ENCODE data around the gene TBC1D1.

The TBC1D1 gene

DNA sequence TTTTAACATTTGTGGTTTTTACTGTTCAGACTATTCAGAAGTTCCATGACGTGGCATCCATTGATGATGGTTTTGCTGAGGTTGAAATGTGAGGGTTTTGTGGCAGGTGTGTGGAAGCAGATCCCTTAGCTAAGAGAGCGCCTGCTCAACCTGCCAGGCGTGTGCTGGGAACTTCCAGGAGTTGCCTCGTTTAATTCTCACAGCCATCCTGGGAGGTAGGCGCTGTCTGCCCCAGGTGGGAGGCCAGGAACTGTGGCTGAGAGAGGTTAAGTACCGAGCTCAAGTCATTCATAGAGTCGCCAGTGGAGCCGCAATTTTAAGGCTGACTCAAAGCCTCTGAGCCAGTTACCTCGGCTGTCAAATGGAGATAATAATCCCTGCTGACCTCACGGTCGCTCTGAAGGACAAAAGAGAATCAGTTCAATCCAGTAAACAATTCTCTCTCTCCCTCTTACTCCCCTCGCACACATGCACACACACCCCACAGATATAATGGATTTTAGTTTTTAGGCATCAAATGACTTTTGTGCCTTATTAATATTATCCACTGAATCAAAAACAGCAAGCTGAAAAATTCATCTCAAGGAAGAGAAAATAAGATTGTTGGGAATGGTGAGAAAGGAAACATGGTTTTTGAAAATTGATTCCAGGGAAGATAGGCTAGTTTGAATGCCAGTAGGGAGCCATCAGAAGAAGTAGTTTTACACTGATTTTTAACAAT, 240.6 kb downstream of the TBC1D1 start:
- peak; percentile 57 for DNase-seq (ENCODE audit: low read depth)

DNA sequence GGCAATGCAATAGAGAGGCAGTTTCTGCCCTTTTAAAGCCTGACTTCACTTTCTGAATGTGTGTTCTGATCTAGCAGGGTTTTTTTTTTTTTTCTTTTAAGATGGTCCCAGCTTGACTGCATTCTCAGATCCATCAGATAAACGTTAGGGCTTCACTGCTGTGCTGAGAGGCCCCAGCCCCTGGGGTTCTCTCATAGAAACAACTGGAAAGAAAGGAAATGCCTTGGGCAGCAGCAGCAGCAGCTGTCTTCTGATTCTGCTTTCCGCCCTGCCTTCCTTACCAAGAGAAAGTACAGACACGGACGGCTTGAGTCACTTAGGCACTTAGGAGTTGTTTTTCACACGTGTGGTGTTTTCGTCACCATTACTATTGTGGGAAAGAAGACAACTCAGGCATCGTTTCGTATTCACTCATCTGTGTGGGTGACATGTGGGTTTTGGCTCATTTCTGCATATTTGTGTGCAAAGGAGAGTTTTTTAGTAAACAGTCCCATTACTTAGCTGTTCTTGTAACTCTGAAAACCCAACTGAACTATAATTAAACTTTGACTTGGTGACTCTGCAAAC, 241.3 kb downstream of the TBC1D1 start:
- DNase-seq (ENCODE audit: low read depth), result peak; percentile 52

DNA sequence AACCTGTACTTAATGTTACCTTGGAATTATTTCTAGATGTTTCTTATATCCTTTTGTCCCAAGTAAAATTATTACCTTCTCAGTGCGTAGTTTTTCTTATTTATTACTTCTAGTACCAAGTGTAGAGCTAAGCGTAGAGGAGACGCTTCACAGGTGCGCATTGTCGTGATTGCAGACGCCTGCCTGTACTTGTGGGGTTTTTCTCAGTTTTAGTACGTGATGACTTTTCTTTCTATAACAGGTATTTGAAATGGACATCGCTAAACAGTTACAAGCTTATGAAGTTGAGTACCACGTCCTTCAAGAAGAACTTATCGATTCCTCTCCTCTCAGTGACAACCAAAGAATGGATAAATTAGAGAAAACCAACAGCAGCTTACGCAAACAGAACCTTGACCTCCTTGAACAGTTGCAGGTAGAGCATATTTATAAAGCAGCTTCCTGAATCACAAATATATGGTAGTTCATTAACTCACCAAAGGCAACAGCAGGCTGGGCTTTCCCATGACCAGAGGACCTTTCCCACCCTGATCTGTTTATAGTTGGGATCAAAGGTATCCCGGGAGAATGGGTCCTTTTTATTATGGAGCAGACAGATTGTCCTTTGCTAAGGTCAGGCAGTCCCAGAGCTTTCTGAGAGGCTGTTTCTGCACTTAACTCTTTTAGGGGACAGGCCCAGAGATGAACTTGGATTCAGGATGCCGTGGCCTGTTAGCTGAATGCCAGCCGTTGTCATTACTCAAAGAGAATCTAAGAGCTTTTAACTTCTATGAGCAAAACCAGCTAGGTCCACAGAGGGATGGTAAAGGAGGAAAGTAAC, 242.2 kb downstream of the TBC1D1 start:
- no peak for DNase-seq (ENCODE audit: low read depth)

DNA sequence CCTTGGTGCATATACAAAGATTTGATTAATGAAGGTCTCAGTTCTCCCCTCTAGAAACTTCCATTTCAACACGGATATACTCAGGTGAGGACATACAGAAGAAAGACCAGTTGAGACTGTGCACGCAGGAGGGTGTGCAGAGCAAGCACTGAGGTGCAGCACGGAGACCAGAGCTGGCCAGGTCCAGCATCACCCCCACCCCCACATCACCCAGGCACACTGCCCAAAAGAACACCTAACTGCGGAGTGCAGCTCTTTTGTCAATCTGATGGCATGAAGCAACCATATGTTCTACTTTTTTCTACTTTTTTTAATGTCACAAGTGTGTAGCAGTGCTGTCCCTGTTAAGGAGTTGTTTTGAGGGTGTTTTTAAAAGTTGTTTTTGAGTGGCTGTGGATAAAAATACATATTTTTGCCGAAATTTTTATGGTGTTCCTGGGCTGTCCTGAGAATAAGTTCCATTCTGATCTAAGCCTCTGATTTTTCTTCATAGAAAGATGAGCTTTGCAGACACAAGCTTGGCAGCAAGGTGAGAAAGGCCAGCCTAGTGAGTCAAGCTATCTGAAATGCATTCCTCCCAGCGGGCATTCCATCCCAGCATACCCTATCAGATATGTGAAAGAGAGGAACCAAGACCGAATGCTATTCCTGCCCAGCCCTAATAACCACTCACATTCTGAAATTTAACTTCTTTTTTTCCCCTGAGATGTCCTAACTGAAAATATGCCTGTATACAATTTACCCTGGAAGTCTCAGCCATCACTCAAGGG, 243.0 kb downstream of the TBC1D1 start:
- no peak for DNase-seq (ENCODE audit: low read depth)

GRCh38 chr4:38135201-38135600, 244.3 kb downstream of the TBC1D1 start:
- no peak for DNase-seq (ENCODE audit: low read depth)

- DNase-seq (ENCODE audit: low read depth), result no peak
Measured at GRCh38 chr4:38136604-38137003, 245.7 kb downstream of the TBC1D1 start.

GRCh38 chr4:38137080-38137479, 246.2 kb downstream of the TBC1D1 start:
- DNase-seq (ENCODE audit: low read depth), result no peak

DNA sequence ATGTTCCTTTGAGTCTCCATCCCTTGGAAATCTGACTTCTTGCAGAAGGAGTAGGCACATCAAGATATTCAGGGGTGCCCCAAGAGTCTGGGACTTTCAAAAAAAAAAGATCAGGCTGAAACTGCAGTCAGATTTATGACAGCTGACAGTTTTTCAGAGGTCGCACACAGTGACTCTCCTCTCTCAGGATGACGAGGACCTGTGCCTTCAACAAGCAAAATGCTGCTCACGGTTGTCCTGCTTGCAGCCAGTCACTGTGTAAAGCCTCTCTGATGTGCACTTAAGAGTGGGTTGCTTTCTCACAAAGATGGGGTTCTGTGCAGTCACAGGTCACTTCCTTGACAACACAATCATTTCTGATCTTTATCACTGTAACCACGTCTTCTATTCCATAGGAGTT, 247.5 kb downstream of the TBC1D1 start:
- no peak for DNase-seq (ENCODE audit: low read depth)

- no peak for DNase-seq (ENCODE audit: low read depth)
Measured at GRCh38 chr4:38139187-38139586, 248.3 kb downstream of the TBC1D1 start.

GRCh38 chr4:38140643-38141203, 249.8 kb downstream of the TBC1D1 start:
- DNase-seq (ENCODE audit: low read depth), result no peak

GRCh38 chr4:38141808-38142500, 251.1 kb downstream of the TBC1D1 start:
- DNase-seq (ENCODE audit: low read depth), result no peak

DNA sequence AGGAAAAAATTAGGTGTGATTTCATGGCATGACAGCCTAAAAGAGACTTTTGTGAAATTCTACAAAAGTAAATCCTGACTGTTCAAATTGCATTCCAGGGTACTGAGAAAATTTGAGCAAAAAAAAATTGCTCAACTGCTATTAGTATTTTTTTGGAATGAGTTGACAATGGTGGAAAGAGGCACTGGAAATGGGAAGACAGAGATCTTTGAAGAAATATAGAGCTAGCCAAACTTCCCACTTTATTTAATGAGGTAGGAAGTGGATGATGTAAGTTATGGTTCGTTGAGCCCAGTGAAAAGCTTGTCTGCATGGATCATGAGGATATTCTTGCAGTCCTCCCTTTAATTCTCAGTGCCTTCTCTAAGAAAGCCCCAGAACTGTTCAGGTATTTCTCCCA, 253.1 kb downstream of the TBC1D1 start:
- no peak for DNase-seq (ENCODE audit: low read depth)

DNA sequence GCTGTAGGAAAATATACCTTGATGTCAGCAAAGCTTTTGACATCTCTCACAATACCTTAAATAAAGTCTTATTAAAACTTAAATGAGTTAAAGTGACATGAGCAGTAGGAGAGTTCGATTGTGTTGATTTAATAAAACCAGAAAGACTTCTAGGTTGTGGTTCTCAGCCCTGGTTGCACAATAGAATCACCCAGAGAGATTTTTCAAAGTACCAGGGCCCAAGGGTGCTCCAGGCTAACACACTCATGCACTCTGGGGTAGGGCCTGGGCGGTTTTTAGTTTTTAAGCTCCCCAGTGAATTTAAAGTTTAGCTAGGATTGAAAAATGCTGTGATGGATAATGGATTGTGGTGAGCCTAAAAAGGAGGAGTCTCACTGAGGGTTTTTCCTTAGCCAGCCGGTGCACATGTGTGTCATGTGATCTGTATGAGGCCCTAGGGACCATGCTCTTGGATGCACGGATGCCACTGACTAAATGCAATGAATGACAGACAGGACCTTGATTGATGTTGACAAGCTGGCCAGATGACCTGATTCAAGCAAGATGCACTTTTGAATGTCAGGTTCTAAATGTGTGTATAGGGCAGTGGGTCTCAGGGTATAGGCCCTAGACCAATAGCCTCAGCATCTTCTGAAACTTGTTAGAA, 254.3 kb downstream of the TBC1D1 start:
- DNase-seq (ENCODE audit: low read depth), result no peak

DNA sequence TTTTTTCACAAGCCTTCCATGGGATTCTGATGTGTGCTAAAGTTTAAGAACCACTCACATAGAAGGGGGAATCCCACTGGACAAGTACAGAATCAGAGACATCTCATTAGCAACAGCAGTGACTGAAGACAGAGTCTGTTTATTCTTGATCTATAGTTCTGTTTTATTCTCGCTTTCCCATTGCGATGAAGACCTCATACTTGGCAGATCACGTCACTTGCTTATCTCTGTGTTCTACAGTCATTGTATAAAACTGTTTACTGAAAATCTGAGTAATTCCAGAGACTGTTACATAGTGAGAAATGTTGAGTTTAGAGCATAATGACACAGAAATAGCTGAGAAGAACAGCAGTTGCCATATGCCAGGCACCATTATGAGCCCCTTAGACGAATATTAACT, 254.9 kb downstream of the TBC1D1 start:
- no peak for DNase-seq (ENCODE audit: low read depth)

DNA sequence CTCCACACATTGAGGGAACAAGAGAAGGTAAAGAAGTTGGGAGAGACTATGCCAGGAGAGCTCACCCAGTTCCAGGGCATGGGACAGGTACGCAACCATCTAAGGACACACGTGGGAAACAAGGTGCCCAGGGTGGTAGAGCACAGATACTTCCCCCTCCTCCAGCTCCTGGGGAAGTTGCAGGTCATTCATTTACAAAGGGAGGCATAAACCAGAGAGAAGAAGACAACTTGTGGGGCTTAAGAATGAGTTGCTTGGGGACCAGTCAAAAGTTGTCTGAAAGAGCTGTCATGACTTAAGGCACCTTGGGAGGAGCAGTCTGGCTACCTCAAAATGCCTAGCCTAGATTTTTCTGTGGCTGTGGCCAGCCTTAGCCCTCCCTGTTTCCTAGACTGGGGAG, 255.5 kb downstream of the TBC1D1 start:
- no peak for DNase-seq (ENCODE audit: low read depth)

- DNase-seq (ENCODE audit: low read depth), result no peak
Measured at GRCh38 chr4:38149472-38149996, 258.6 kb downstream of the TBC1D1 start.

- no peak for DNase-seq (ENCODE audit: low read depth)
Measured at GRCh38 chr4:38149997-38150671, 259.2 kb downstream of the TBC1D1 start.

DNA sequence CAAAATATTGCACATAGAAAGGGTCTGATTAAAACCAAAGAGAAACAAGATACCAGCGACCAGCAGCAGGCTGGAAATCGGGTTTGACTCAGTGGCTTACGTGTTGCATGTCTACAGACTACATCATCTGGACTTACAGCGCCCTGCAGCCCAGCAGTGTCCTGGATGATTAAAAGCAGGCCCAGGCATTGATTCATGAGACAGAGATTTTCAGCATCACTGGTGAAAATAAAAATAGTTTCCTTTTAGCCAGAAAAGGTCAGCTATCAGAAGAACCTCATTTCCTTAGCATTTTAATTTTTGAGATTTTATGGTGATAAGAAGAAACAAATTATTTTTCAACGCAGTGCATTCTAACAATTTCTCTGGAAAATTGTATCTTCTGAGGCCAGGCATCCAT, 259.9 kb downstream of the TBC1D1 start:
- no peak for DNase-seq (ENCODE audit: low read depth)

- DNase-seq (ENCODE audit: low read depth), result no peak
Measured at GRCh38 chr4:38151873-38152272, 261.0 kb downstream of the TBC1D1 start.

- no peak for DNase-seq (ENCODE audit: low read depth)
Measured at GRCh38 chr4:38152305-38152704, 261.4 kb downstream of the TBC1D1 start.

Data from activated gamma-delta T cell treated with anti-CD3 and anti-CD28 coated beads, Interleukin-2, amount 50 U/mL, for 16 hours (primary cell).